Measurements from ENCODE around the gene STARD8. TPM values are rescaled to one million over a fixed set of nuclear protein-coding genes. Genes with fewer than 3 reads are reported as not detected.
"Not testable (repeated sequence)": the region's sequence is repeated elsewhere in the genome, so short reads cannot be mapped to it uniquely, and the experiment has no call there.

STARD8 gene
- total RNA-seq, 1 donor, result 2.9 TPM

DNA sequence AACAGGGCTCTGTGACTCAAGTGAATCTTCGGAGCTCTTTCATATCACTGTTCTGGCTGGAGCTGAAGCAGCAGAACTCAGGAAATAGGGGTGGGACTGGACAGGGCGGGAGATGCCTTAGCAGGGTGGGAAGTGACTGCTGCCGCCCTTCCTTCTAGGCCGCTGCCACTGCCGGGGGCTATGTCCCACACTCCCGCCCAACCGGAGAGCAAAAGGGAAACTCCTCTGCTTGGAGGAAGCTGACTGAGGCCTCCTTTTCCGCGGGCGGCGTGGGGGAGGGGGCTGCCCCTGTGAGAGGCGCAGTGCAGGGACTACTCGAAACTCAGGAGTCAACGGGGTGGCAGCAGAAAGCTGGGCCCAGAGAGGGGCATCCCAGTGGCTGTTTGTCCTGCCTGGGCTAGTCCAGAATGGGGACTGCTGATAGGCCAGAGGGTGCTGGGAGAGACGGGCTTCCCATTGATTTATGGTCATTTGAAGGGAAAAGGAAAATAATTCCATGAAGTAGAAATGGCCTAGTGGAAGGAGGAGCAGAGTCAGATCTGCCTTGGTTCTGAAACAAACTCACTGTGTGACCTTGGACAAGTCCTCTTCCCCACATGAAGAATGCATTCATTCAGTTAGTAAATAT lies 36.9 kb downstream of the STARD8 start:
- DNase-seq (ENCODE audit: low read depth), result no peak
- H3K4me3 ChIP-seq (ENCODE audit: low read depth, low read length), result no peak overlapping the region
- TF ChIP-seq, protein P1, sequence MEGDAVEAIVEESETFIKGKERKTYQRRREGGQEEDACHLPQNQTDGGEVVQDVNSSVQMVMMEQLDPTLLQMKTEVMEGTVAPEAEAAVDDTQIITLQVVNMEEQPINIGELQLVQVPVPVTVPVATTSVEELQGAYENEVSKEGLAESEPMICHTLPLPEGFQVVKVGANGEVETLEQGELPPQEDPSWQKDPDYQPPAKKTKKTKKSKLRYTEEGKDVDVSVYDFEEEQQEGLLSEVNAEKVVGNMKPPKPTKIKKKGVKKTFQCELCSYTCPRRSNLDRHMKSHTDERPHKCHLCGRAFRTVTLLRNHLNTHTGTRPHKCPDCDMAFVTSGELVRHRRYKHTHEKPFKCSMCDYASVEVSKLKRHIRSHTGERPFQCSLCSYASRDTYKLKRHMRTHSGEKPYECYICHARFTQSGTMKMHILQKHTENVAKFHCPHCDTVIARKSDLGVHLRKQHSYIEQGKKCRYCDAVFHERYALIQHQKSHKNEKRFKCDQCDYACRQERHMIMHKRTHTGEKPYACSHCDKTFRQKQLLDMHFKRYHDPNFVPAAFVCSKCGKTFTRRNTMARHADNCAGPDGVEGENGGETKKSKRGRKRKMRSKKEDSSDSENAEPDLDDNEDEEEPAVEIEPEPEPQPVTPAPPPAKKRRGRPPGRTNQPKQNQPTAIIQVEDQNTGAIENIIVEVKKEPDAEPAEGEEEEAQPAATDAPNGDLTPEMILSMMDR (IDR thresholded peaks at IDR 0.05; ENCODE audit: insufficient read depth, low read length), result no peak

DNA sequence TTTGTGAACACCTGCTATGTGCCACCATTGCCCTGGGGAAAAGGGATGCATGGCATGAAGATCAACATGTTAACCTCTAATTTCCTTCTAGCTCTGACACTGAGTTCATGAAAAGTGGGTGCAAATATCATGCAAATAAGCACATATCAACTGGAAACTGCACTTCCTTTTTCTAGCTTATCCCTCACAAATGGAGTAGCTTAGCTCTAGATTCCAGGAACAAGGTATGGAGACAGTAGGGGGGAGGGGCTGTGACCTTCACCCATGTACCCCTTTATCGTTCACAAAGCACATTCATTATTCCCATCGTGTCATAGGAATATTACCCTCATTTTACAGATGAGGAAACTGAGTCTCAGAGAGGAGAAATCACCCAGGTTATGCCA lies 37.4 kb downstream of the STARD8 start:
- TF ChIP-seq, protein P1 (IDR thresholded peaks at IDR 0.05; ENCODE audit: insufficient read depth, low read length), result no peak
- H3K4me3 ChIP-seq (ENCODE audit: low read depth, low read length), result no peak overlapping the region
- DNase-seq (ENCODE audit: low read depth), result no peak

DNA sequence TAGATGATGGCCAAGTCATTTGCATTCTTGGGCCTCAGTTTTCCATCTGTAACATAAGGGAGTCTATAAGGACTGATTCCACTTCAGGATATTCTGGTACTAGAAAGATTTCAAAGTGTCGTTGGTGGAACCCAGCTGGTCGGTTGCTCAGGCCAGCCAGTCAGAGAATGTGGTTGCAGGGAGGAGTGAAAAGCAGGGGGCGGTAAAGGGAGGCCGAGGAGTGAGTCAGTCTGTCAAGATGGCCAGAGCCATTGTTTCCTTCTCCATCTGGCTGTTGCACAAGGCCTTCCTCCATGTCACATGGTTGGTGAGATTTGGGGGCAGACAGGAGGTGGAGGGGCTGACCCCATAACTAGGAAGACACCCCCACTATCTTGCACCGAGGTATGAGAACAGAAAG lies 38.2 kb downstream of the STARD8 start:
- peak; percentile 65 for DNase-seq (ENCODE audit: low read depth)
- TF ChIP-seq, protein P1 (IDR thresholded peaks at IDR 0.05; ENCODE audit: insufficient read depth, low read length), result peak; percentile 3
- no peak overlapping the region for H3K4me3 ChIP-seq (ENCODE audit: low read depth, low read length)

DNA sequence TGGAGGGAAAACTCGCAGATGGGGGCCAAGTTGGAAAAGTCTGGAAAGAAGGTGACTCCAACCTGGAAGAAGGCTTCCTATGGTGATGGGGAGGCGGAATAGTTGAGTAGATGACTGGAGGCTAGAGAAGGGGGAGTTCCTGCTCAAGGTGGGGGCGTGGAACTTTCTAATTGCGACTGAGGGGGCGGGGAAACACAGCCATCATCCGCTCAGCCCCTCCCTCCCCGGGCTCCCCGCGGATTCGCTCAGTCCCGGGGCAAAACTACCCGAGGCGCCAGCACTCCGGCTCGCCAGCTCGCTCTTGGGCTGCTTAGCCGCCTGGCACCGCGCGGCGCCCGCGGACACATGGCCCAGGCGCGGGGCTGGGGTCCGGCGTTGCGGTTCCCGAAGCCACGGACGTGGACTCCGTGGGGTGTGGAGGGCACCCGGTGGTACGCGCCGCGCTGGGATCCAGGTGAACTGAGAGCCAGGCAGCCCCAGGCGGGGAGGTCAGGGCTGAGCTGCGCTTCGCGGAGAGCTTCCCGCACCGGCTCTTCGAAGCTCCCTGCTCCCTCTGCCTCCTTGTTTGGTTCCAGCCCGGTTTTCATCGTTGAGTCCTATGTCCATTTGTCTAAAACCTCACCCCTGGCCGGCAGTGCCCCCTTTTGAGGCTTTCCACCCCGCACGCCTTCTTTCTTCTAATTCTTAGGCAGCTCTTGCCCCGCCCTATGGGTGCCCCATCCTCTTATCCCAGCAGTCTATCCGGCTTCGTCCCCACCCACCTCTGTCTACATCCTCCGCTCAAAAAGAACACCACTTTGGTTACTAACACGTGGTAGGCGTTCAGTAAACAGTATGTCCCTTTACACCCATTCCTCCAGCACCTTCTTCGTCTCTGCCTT lies 38.9 kb downstream of the STARD8 start:
- TF ChIP-seq, protein P1 (IDR thresholded peaks at IDR 0.05; ENCODE audit: insufficient read depth, low read length), result no peak
- peak; percentile 16 for DNase-seq (ENCODE audit: low read depth)
- H3K4me3 ChIP-seq (ENCODE audit: low read depth, low read length), result peak overlapping the region; percentile 25

DNA sequence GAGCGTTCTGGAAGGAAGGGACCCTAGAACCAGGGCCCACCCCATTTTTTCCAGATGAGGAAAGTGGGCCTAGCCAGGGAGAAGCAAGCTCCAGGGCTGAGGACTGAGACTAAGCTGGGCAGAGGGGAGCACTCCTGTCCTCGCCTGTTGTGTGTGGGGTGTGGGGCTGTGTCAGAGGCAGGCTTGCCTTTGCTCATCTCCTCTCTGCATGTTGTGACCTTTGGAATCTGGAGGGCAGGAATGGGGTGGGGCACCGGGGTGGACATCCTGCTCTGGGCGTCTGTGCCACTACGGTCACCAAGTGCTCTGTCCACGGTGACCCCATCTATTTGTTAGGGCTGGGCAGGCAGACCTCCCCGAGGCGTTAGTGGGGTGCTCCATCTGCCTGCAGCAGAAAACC lies 41.5 kb downstream of the STARD8 start:
- not testable (repeated sequence) for H3K4me3 ChIP-seq (ENCODE audit: low read depth, low read length); DNase-seq (ENCODE audit: low read depth)

DNA sequence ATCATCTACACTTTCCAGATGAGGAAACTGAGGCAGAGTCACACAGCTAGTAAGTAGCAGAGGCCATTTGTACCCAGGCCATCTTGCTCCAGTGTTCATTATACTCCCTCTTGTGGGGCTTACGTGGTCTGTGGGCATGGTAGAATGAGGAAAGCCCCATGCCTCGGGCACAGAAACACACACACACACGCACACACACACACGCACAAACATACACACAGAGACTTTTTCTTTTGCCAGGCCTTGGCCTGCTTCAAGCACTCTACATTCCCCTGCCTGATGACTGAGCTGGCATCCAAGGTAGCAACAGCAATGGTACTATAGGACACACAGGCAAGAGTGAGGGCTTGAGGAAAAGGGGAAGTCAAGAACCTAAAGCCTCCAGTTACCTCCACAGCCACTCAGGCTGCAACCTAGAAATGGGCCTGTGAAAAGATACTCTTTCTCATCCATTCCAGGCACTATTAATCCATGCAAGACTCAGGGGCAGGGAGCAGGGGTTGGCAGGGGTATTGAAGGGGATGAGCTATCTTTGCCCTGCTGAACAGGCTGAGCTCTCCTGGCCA lies 43.6 kb downstream of the STARD8 start:
- DNase-seq (ENCODE audit: low read depth), result no peak
- H3K4me3 ChIP-seq (ENCODE audit: low read depth, low read length), result no peak overlapping the region
- TF ChIP-seq, protein P1 (IDR thresholded peaks at IDR 0.05; ENCODE audit: insufficient read depth, low read length), result no peak

DNA sequence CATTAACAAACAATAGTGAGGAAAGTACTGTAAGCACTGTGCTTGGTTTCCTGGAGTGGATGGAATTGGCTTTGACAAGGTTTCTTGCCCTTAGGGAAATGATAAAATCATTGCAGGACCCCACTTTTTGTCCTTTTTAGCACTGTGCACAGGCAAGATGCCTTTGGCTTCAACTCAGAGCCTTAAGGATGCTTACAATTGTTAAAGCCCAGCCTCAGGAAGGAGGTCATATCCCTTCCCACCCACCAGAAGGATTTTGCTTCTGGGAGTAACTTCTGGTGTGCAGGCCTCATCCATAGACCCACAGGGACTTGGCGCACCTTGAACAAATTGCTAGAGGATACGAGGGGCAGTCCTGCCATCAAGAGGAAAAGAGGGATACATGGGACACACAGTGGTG lies 44.5 kb downstream of the STARD8 start:
- DNase-seq (ENCODE audit: low read depth), result no peak
- no peak overlapping the region for H3K4me3 ChIP-seq (ENCODE audit: low read depth, low read length)
- TF ChIP-seq, protein P1 (IDR thresholded peaks at IDR 0.05; ENCODE audit: insufficient read depth, low read length), result no peak

Measured in fibroblast of the aortic adventitia (primary cell).